Stomach (tissue), 4 donors: Measurements from ENCODE around the gene TNS1.

Experiments
- CTCF ChIP-seq, 7 experiments: fragments of 450-650 bp in 4 of 7; fragments of 200-600 bp in 3 of 7; sonication (generic) in 3 of 7; IDR thresholded peaks; one replicate each; pipeline ENCODE4 v1.5.1; 2016 to 2019; ENCODE audit warnings: antibody characterized with exemption in 7 of 7, control low read depth in 2 of 7, mild to moderate bottlenecking in 1 of 7
- POLR2A ChIP-seq, 4 donors: fragments of 450-650 bp; IDR thresholded peaks; one replicate each; pipeline ENCODE4 v1.6.1; 2016; ENCODE audit warnings: antibody characterized with exemption in 4 of 4, control low read depth in 2 of 4, mild to moderate bottlenecking in 1 of 4, moderate library complexity in 1 of 4
- POLR2AphosphoS5 ChIP-seq, 3 donors: sonication (generic); formaldehyde crosslinking; IDR thresholded peaks; one replicate each; pipeline ENCODE4 v1.6.1; 2016; ENCODE audit warnings: antibody characterized with exemption in 3 of 3

- no peak for TF ChIP-seq POLR2A (IDR thresholded peaks at IDR 0.05)
- no peak for TF ChIP-seq CTCF (IDR thresholded peaks at IDR 0.05)
- TF ChIP-seq POLR2AphosphoS5 (IDR thresholded peaks at IDR 0.05) = no peak
Observed at GRCh38 chr2:217880891-217881290, 121.9 kb downstream of the TNS1 start.
